LoVo (cell line): ENCODE data around the gene CTNNAL1.

Experiments
- DNase-seq: peaks from one replicate; pipeline ENCODE4 v3.0.0-alpha.2; 2016; ENCODE audit warnings: low spot score

The CTNNAL1 gene

DNA sequence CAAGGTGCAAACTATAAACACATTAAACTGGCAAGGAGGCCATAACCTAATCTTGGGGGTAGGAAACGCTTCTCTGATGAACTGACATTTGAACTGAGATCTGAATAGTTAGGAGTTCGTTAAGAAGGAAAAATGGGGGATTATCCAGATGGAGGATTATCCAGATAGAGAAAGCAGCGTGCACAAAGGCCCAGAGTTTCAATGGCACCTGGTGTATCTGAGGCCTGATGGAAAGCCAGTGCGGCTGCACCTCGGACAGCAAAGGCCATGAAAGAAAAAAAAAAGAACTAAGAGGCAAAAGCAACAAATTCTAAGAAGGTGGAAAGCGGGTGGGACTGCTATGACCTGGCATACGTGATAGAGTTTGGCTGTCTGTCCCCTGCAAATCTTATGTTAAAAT lies 13.0 kb upstream of the CTNNAL1 start:
- DNase-seq = no peak

DNA sequence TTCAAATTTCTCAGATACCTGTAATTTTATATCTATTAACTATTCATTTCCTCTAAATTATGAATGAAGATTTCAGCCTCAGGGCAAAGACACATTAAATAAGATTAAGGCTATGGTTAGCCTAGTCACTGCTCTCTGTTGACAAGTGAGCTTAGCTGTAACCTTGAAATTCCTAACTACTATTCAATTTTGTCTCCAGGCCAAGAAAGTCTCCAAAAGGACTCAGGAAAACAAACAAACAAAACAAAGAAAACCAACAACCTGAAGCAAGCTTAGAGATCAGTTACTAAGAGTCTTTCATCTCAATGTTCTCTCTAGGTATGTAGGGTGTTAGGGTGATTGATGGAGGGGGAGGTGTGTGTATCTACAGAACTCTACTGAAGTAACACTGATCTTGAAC lies 9.6 kb upstream of the CTNNAL1 start:
- no peak for DNase-seq

DNA sequence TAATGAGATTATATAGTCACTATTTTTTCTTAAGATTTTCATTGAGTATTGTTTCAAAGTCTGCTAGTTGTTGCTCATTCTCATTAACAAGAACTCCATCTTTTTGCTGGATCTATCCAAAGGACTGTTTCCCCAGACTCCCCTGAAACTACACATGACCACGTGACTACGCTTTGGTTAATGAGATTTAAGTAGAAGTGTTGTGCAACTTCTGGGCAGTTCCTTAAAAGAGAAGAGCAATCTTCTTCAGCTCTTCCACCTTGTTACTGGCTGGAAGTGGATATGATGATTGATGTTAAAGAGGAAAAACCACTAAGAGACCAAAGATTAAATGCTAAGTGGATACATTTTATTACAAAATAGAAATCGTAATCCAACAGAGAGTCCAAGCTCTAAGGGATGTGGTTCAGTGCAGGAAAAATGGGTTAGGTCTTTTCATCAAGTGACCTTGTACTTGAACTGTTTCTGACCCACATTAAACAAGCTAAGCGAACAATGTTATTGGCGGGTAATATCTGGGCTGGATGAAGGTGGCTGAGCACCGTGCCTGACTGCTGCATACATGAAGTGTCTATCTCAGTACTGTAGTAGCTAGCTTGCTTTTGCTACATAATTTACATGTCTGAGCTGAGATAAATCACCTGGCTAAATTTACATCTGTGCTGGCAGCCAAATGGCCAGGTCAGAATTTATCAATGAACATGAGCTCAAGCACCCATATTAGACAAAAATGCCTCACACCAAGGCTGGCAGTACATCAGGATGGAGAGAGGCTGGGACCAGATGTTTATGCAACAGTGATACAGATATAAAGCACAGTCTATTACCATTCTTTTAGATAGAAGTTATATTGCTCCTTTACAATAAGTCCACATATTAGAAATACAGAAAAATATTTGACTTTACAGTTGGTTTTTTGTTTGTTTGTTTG lies 7.5 kb upstream of the CTNNAL1 start:
- no peak for DNase-seq

DNA sequence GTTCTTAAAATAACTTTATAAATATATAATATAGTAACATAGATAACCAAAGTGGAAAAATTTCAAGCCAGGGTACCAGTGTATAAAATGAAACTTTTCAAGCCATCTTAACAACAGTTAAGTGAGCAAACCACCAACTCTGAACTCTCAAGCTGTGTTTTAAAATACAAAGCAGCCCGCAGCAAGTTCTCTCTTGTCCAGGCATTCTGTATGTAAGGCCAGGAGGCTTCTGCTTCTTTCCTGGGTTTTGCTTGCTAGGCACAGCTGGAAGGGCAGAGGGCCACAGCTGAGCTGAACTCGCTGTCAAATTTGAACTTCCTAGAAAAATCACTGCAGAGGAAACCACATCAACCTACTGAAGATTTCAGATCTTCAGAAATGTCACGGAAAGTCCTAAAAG lies 6.8 kb upstream of the CTNNAL1 start:
- DNase-seq = no peak

DNA sequence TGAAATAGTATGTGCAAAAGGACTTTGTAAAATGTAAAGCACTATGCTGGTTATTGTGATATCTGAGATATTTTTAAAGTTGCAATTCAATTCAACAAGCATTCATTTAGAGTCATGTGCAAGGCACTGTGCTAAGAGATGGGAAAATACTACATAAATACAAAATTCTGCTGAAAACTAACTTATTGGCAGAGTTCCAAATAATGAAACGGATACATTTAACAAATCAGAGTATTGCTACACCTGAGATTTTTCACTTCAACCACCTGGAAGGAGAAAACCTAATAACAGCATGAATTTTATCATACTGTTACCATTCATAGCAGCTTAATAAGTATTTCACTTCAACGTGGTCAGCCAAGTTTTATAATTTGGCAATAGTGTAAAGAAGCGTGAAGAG lies 6.1 kb upstream of the CTNNAL1 start:
- DNase-seq = no peak

DNA sequence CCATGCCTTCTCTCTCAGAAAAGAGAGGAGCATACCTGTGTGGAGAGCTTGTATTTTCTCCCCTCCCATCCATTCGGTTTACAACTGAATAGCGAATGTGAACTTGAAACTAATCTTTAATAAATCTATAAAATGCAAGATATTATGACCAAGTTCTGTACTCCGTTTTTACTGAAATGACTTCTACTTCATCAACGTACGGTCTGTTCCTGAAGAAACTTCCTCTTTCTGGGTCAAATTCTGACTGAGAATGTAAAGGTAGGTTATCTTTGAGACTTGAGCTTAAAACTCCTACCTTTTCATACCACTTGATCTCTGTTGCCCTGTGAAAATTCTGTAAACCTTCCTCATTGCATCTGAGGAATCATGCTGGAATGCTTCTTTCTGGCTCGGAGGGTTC lies 4.2 kb upstream of the CTNNAL1 start:
- DNase-seq = no peak

DNA sequence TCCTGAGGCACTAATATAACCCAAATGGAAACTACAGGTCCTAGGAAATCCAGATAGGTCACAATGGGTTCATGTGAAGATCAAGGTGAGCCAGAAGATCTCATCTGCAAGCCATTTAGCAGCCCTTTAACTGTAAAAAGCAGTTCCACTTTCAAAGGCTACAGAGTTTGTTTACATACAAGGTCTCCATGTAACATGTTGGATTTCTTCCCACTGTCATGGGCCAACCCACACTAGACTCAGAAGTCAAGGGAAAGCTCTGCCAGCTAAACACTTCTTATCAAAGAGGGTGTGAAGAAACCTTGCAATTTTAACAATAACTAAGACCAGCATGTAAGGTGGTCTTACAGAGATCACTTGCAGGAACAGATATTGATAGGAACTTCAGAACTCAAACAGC lies 3.8 kb upstream of the CTNNAL1 start:
- DNase-seq = no peak

DNA sequence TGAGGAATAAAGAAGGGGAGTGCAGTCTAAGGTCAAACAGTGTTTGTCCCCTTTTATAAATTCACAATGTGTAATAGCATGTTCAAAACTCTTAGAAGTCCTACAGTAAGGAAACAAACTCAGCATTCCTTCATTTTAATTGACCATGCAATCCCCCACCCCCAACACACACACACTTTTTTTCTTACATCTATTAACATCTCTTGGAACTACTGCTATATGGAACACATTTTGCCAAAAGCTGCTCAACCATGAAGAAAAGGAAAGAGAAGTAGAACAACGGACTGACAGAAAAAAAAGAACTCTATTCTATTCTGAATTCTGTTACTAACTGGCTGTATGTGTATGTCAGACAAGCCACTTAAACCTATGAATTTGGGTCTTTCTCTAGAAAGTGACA lies 2.8 kb upstream of the CTNNAL1 start:
- no peak for DNase-seq

DNA sequence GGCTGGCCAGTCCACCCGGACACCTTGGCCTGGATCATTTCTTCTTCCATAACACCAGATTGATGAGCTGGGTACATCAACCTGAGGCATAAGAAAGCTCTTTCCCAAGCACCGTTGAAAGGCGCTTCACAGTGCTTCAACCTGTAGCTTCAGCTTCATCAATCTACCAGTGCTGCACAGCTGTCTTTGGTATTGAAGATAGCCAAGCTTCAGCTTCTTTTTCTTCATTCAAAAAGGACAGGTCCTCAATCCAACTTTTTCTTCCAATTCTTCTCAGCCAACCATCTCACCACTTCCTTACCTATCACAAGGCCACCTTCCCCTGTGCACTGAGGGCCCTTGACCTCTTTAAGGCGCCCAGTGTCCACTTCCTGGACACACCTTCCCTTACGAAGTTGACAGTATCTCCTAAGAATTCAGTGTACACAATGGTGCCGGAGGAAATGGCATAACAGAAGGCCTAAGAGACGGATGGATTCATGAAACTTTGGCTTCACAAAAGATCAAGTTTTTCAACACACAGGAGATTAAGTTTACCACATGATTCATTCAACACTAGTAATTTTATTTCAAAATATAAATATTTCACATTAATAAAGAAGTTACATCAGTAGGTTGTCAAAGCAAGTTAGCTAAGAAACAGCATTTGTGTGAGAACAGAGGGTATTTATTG lies 1.4 kb upstream of the CTNNAL1 start:
- no peak for DNase-seq

DNA sequence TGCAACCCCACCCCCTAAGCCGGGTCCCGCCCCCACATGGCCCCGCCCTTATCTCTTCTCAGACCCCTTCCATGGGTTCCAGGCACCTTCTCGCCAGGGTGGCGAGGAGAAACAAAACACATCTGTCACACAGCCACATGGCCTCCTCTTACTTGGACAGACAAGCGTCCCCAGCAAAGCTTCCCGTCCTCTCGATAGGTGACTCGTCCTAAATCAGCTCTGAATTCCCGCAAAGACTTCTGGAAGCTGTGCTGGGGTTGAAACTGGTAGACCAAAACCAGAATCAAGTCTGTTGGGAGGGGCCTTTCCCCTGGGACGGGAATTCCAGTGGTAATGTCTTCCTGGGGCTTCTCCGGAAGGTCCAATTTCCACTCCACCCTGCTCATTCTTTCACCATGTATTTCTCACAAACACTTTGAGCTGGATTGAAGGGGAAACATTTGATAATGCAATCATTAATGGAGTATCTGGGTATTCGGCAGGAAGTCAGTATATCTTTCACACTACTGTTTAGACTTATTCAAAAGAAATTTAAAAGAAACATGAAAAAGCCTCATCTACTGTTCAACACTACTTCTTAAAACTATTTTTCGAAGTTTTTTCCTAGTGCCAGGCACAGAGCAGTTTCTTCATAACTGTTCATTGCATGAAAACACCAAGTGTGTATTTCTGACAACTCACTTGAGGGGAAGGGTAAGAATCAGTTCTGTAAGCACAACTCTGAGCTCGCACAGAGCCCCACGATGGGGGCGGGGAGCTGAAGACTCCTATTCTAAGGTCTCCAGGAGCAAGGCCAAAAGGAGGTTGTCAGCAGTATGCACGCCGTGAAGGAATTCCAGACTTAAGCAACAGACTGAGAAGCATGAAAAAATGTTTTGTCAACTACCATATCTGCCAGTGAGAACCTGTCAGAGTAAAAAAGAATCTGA lies 644 bp upstream of the CTNNAL1 start:
- DNase-seq = no peak

DNA sequence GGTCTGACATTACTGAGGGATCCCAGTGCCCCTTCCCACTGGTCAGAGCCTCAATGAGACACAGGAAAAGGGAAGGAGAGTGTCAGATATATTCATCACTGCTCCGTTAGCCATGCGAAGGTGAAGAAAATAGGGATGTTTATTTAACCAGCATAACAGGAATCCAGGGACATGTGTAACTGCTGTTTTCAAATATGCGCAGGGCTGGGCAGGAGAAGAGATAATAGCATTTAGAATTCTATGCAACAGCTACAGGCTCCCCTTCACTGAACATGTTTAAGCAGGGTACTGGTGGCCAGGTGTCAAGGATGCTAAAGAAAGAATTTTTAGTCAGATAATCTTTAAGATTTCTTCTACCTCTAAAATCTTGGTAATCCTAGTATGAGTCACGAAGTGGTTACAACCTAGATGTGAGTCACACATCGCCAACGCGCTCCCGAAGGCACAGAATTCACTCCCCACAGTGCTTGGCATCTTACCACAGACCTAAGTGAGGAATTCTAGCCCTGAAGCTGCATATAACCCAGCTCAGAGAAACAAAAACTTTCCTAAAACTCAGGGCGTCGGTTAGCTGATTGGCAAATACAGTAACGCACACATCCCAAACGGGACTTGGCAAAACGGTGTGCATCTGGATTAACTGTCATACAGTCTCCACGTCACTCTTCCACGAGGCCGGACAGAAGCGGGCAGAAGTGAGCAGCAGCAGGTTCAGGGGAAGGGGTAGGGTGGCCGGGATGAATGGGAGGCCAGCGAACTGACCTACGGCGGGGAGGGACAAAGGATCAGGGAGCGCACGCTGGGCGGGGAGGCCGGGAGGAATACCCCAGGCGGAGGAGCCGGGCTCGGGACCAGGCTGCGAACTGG lies 1.1 kb downstream of the CTNNAL1 start:
- peak; percentile 87 for DNase-seq

DNA sequence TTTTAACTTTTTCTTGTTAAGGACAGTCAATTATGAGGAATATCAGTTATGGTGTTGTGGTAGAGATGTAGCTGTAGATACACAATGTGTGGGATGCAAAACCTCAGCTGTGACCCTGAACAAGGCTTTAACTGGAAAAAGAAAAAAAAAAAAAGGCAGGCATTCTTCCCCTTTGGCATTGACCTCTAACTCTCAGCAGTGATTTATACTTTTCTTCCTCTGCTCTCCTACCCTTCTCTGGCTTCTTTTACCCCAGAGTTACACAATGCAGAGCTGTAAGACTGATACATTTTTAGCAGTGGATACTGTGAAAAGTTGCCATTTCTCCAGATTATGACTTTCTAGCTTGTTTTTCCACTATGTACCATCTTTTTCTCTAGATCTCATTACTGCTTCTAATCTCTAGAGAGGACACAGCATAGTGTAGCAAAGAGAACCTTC lies 2.0 kb downstream of the CTNNAL1 start:
- no peak for DNase-seq

DNA sequence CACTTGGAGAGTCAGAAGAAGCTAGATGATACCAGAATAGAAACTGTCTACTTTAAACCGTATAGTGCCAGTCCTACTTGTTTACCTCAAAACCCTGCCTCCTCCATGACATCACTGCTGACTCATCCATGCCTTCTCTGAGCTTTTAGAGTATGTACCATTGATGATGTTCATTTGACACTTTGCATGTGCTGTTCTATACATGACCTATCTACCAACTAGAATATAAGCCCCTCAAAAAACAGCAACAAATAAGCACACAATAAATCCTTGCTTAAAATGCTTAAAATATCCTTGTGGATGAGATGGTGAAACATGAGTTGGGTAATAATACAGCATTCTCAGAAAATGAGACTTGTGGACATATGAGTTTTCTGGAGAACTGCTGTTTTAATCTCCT lies 2.6 kb downstream of the CTNNAL1 start:
- no peak for DNase-seq

DNA sequence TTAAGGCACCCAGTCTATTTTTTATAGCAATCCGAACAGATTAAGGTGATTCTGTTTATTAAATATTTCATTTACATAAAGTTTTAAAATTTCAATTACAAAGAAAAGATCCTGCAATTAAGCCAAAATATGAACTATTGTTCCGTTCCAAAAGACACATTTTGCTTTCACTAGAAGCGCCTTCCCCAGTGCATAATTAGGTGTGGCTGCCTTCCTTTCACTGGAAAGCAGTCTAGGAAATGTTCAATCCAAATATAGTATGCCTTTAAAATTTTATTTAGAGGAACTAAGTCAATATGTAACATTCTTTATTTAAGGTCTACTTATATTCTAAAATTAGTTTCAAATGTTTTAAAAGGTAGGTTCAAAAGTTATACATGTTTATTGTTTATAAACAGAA lies 7.6 kb downstream of the CTNNAL1 start:
- no peak for DNase-seq

DNA sequence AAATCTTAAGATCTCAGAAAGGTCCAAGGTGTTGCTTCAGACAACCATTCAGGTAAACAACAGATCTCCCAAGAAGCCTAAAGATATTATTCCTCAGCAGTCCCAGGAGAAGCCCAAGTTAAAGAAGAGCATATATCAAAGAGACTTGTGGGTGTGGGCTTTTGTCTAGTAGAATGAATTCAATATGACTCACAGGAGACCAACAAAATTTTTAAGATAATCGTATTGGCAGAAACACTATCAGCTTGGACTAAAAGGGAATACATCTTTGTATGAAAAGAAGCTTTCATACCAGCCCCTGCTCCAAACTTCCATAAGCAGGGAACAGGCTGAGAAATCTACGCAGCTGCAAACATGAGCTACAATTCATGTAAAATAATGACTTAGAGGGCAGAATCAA lies 10.2 kb downstream of the CTNNAL1 start:
- no peak for DNase-seq

DNA sequence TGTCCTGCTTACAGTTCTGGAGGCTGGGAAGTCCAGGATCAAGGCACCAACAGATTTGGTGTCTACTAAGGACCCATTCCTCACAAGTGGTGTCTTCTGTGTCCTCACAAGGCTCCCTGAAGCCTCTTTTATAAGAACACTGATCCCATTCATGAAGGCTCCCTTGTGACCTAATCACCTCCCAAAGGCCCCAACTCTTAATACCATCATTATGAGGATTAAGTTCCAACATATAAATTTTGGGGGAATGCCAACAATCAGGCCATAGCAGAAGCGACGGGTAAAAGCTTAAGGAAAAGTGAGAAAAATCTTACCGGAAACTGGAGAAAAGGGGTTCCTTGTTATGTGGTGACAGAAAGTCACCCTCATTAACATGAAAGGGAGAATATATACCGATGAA lies 11.2 kb downstream of the CTNNAL1 start:
- DNase-seq = no peak

DNA sequence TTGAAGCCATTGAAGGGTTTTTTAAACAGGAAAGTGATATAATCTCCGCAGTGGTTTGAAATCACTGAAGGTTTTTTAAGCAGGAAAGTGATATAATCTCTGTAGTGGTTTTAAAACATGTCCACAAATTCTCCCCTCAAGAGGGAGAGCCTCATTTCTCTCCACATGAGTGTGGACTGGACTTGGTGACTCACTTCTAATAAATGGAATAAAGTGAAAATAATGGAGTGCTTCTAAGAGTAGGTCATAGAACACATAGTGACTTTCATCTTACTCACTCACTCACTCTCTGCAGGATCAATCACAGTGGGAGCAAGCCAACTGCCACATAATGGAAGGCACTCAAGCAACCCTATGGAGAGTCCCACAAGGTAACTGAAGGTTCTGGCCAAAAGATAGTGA lies 12.0 kb downstream of the CTNNAL1 start:
- DNase-seq = peak; percentile 32

DNA sequence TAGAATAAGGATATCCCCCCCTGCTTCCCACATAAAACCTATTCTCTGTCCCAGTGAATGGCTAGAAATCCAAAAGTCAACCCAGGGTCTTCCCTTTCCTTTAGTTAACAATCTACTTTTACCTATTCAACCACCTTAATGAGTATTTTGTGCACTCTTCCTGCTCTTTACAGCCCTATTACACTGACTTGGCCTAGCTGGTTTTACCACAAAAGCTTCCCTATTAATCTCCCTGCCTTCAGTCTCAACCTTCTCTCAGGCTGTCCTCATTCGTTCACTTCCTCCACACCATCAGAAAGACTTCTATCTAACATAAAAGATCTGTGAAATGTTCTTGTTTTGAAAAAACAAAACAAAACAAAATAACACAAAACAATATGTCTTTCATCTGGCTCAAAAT lies 16.2 kb downstream of the CTNNAL1 start:
- no peak for DNase-seq

DNA sequence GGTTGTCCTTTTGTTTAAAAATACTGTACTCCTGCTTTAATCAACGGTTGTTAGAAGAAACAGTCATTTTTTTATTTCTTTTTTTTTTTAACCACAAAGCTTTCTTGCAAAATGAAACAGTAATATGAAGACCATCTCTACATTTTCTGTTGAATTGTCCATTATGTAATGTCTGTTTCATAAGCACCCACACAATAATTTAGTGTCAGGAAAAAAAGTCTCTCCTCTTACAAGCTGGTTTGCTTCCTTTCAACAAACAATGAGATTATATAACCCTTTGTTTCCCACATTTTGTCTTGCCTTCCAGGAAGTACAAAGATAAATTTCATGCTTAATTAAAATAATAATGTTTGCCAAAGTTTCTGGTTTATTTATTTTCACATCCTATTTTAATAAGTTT lies 16.7 kb downstream of the CTNNAL1 start:
- DNase-seq = no peak

DNA sequence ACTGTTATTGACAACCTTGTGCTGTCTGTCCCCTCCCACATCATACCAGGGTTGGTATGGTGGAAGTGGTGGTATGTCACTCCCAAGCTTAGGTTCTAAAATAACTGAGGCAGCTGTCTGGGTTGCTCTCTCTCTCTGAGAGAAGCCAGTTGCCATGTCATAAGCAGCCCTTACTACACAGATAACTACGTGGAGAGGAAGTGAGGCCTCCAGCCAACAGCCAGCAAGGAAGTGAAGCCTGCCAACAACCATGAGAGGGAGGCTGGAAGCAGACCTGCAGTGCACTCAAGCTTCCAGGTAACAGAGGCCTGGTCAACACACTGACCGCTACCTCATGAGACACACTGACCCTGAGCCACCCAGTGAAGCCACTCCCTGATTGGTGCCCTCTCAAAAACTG lies 18.6 kb downstream of the CTNNAL1 start:
- no peak for DNase-seq

DNA sequence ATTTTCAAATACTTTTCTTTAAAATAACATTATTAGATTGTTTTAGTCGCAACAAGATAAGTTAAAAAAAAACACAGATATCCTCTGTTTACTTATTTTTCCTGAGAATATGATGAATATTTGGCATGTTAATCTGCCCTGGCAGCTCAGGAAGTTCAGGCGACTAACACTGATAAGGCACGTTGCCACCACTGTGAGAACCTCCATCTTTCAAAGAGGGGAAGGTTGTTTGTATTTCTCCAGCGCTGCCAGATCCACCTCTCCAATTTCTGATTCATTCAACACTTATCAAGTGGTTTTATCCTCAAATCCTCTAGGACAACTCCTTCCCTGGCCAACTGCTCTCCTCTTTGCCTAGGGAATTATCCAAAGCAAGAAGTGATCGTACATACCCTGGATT lies 21.8 kb downstream of the CTNNAL1 start:
- DNase-seq = no peak

DNA sequence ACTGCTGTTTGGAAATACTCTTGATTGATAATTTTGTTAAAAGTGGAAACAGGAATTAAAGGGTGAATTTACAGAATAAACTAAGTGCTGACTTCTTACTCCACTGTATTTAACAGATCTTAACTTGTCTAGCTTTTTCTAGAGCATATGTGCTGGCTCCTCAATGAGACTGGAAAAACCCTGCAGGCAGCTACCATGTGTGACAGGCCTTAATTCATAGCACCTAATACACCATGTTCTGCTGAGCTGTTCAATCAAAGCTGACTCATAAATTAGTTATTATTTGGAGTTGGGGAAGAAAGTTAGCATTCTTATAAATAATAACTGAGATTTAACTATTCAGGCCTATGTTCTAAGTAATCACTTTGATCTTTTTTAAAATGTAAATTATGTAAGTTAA lies 29.4 kb downstream of the CTNNAL1 start:
- no peak for DNase-seq
